B cell (primary cell): Measurements from ENCODE around the gene PLVAP. TPM values are rescaled to one million over a fixed set of nuclear protein-coding genes. Genes with fewer than 3 reads are reported as not detected.
A peak's percentile ranks its signal among the peaks of the same experiment; 100 is the strongest.

Experiments
- ATAC-seq: fragments of 200-7000 bp; cut with Tn5 transposase; one replicate; pipeline ENCODE4 v1.10.0; 2021; ENCODE audit warnings: low read depth, mild to moderate bottlenecking, moderate number of reproducible peaks, moderate library complexity
- CTCF ChIA-PET: fragments of 350-600 bp; sonication (Branson Sonifier 250); formaldehyde crosslinking; loops from one replicate; lab custom pipeline; 2021; ENCODE audit warnings: antibody characterized with exemption, inconsistent platforms; lab: Charles Lee
- POLR2A ChIA-PET: fragments of 350-600 bp; sonication (Branson Sonifier 250); formaldehyde crosslinking; loops from one replicate; lab custom pipeline; 2021; ENCODE audit warnings: antibody characterized with exemption; lab: Charles Lee
- DNase-seq: peaks from one replicate; pipeline ENCODE4 v3.0.0; 2013
- H2AFZ ChIP-seq: 2 replicates; pipeline ENCODE4 v1.6.1; 2012; ENCODE audit warnings: mild to moderate bottlenecking, low read depth, low read length; ENCODE audit not compliant: insufficient read depth, poor library complexity, severe bottlenecking
- H3K27ac ChIP-seq, 2 donors: 1 replicate in 1 of 2; 2 replicates in 1 of 2; pipeline ENCODE4 v1.5.1; 2012 to 2013; ENCODE audit warnings: low read length in 2 of 2, mild to moderate bottlenecking in 2 of 2, moderate library complexity in 1 of 2
- H3K27me3 ChIP-seq, 4 experiments: fragments of 200-600 bp in 1 of 4; sonication (generic) in 1 of 4; replicated peaks in 1 of 4; 1 replicate in 2 of 4; 2 replicates in 2 of 4; pipeline versions ENCODE4 v1.6.1 to v1.7.0; 2013 to 2016; ENCODE audit warnings: low read length in 3 of 4, mild to moderate bottlenecking in 2 of 4, mixed read lengths in 1 of 4, moderate library complexity in 1 of 4; ENCODE audit not compliant: insufficient read depth in 4 of 4, control insufficient read depth in 3 of 4; ENCODE audit errors: control extremely low read depth in 1 of 4
- H3K36me3 ChIP-seq, 2 experiments: replicated peaks in 1 of 2; 1 replicate in 1 of 2; 2 replicates in 1 of 2; pipeline versions ENCODE4 v1.6.1 to v1.7.1; 2013; ENCODE audit warnings: low read length in 1 of 2; ENCODE audit not compliant: insufficient read depth in 2 of 2, control insufficient read depth in 1 of 2; ENCODE audit errors: control extremely low read depth in 1 of 2, extremely low read depth in 1 of 2
- H3K4me1 ChIP-seq, 2 donors: fragments of 200-600 bp in 1 of 2; sonication (generic) in 1 of 2; 1 replicate in 1 of 2; 2 replicates in 1 of 2; pipeline versions ENCODE4 v1.5.1 to v1.6.1; 2013 to 2017; ENCODE audit warnings: low read length in 2 of 2; ENCODE audit not compliant: control insufficient read depth in 2 of 2, insufficient read depth in 2 of 2
- H3K4me2 ChIP-seq: replicated peaks from 2 replicates; pipeline ENCODE3; 2012; ENCODE audit warnings: mild to moderate bottlenecking, low read depth, low read length; ENCODE audit not compliant: poor library complexity, severe bottlenecking
- H3K4me3 ChIP-seq, 5 experiments: fragments of 200-600 bp in 1 of 5; sonication (generic) in 1 of 5; 1 replicate in 3 of 5; 2 replicates in 2 of 5; pipeline versions ENCODE4 v1.5.1 to v1.7.0; 2011 to 2016; ENCODE audit warnings: low read length in 4 of 5, mild to moderate bottlenecking in 4 of 5, low read depth in 2 of 5, control low read depth in 1 of 5, moderate library complexity in 1 of 5; ENCODE audit not compliant: insufficient read depth in 1 of 5; ENCODE audit errors: control extremely low read depth in 1 of 5, extremely low read depth in 1 of 5
- H3K79me2 ChIP-seq: fragments of 200-600 bp; sonication (generic); one replicate; pipeline ENCODE4 v1.6.0; 2016; ENCODE audit warnings: low read length; ENCODE audit not compliant: control insufficient read depth, insufficient read depth
- H3K9ac ChIP-seq: fragments of 200-600 bp; sonication (generic); 2 replicates; pipeline ENCODE4 v1.6.1; 2017; ENCODE audit warnings: mild to moderate bottlenecking, low read length, moderate library complexity
- H3K9me3 ChIP-seq, 3 donors: one replicate each; pipeline versions ENCODE4 v1.6.1 to v1.7.1; 2013; ENCODE audit warnings: low read length in 2 of 3; ENCODE audit not compliant: control insufficient read depth in 2 of 3, insufficient read depth in 1 of 3; ENCODE audit errors: control extremely low read depth in 1 of 3
- H4K20me1 ChIP-seq: 2 replicates; pipeline ENCODE4 v1.6.0; 2012; ENCODE audit warnings: mild to moderate bottlenecking, low read length; ENCODE audit not compliant: insufficient read depth, control insufficient read depth, poor library complexity, severe bottlenecking
- H3K27ac Mint-ChIP-seq: one replicate; pipeline ENCODE4 v1.8.0; 2021; ENCODE audit warnings: mixed read lengths
- H3K27me3 Mint-ChIP-seq: one replicate; pipeline ENCODE4 v1.8.0; 2021; ENCODE audit warnings: mixed read lengths
- H3K4me1 Mint-ChIP-seq: one replicate; pipeline ENCODE4 v1.8.0; 2021; ENCODE audit warnings: mixed read lengths
- H3K4me3 Mint-ChIP-seq: one replicate; pipeline ENCODE4 v1.8.0; 2021; ENCODE audit warnings: mixed read lengths
- H3K9me3 Mint-ChIP-seq: one replicate; pipeline ENCODE4 v1.8.0; 2022; ENCODE audit warnings: mixed read lengths; ENCODE audit not compliant: insufficient read depth
- EZH2 ChIP-seq: IDR thresholded peaks from 2 replicates; pipeline ENCODE4 v1.6.1; 2012; ENCODE audit warnings: borderline replicate concordance, low read depth, mild to moderate bottlenecking, moderate library complexity, low read length; ENCODE audit not compliant: insufficient read depth, poor library complexity, severe bottlenecking
- WGBS: methylation state at CpG from one replicate; pipeline ENCODE4 v1.1.5; 2013; ENCODE audit warnings: missing lambda C conversion rate; ENCODE audit not compliant: insufficient coverage; 5-methylcytosine and 5-hydroxymethylcytosine counted together
- intact Hi-C: fragments of 100-400 bp; cut with micrococcal nuclease; formaldehyde crosslinking; loops from one replicate; pipeline ENCODE4 v1.10.0; 2022
- polyA plus RNA-seq: library from polyadenylated mRNA; depleted of rRNA; stranded (reverse); fragments of >200 nt; gene quantifications from 2 replicates; pipeline ENCODE4 v1.2.3, GENCODE V29; 2012
- total RNA-seq, 2 donors: library from RNA; stranded (reverse); fragments of 120-200 nt in 1 of 2; gene quantifications; 1 replicate in 1 of 2; 2 replicates in 1 of 2; pipeline versions ENCODE4 v1.2.3 to v1.2.4, GENCODE V29; 2013 to 2022
- TF ChIP-seq, protein P1 (sequence below): fragments of 200-600 bp; IDR thresholded peaks from one replicate; pipeline ENCODE4 v1.8.0; 2022; ENCODE audit warnings: antibody characterized with exemption, mild to moderate bottlenecking

PLVAP gene
- total and polyA plus RNA-seq, 2 donors (not counting 1 experiment from before 2014, with no cell fraction given): 0.06 TPM; not detected in 1

DNA sequence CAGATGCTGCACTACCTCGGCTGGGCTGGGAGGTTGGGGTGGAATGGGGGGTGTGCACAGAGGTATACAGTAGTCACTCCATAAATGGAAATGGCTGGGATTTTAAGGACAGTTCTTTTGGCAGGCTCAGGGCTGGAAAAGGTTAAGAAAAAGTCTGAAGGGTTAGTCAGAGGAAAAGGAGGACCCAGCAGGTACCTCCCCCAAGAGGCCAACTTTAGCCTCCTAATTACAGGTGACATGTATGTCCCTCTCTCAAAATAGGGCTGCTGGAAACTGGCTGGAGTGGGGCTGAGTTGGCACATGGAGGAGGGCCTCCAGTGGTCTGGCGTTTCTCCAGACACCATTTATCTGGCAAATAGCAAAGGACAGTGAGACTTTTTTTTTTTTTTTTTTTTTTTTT is 15.9 kb upstream of the PLVAP start:
- Histone ChIP-seq H4K20me1 (no peaks in the 10 kb centered on the region), H3K27ac (no peak overlapping the region), H2AFZ (no peak overlapping the region), H3K79me2 (no peaks in the 10 kb centered on the region), H3K4me1 (peaks cover 23 to 27% of the 10 kb centered on the region in 2 donors), H3K9ac (no peak overlapping the region), H3K36me3 (peaks cover 0 to 5% of the 10 kb centered on the region in 2 experiments), H3K4me3 (no peak overlapping the region), H3K27me3 (peaks cover 0 to 19% (median 9%) of the 10 kb centered on the region in 4 experiments), H3K4me2 (no peak overlapping the region), H3K9me3 (peaks cover 0 to 14% (median 0%) of the 10 kb centered on the region in 3 donors)
- WGBS: 86% methylated on average over 1 of the region's 2 CpGs
- H3K4me3 Mint-ChIP-seq: peak overlapping the region; percentile 16
- H3K4me1 Mint-ChIP-seq: peaks cover 21% of the 10 kb centered on the region
- DNase-seq (no peak), ATAC-seq (no peak)
- peaks cover 3% of the 10 kb centered on the region for H3K9me3 Mint-ChIP-seq
- no peak overlapping the region for H3K27ac Mint-ChIP-seq
- no peaks in the 10 kb centered on the region for H3K27me3 Mint-ChIP-seq
- CTCF ChIA-PET: no interaction called here
- POLR2A ChIA-PET: interaction anchor here (0.7 kb wide), 1 partner anchor 65 kb away, joined by 4 read pairs; no protein-coding TSS in a partner anchor
- intact Hi-C loops: no loop called here
- TF ChIP-seq EZH2: no peak

DNA sequence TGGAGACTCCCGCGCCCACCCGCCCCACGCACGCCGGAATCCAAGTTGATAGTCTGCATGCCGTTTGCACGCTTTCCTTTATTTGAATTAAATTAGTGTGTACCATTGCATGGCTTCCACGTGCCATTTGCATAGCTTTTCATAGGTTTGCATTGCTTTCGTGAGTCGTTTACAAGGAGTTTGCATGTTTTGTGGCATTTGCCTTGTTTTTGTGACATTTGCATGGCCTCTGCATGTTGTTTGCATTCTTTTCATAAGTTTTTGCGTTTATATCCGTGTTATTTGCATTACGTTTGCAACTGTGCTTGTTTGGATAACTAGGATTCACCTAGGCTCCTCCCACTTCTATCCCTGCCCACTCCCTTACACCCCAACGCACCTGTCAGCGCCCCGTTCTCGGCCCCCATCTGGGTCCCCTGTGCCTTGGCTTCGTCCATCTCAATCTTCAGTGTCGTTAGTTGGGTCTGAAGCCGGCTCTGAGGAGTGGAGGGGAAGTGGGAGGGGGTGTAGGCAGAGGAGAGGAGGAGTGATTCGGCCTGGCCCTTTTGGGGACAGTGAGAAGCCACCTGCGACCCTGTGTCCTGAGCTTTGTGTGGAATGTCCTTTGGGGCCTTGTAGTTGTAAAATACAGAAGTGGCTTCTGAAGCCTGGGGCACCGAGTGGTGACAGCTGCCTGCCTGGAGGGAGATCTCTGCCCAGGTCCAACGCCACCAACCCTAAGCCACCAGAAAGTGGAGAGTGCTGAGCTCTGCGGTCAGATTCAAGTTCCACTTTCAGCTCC is 14.4 kb upstream of the PLVAP start:
- Histone ChIP-seq H3K4me1 (peaks cover 23 to 27% of the 10 kb centered on the region in 2 donors), H3K27ac (no peak overlapping the region), H3K27me3 (peaks cover 0 to 19% (median 9%) of the 10 kb centered on the region in 4 experiments), H3K9me3 (peaks cover 0 to 14% (median 0%) of the 10 kb centered on the region in 3 donors), H3K9ac (peak overlapping the region; percentile 68), H2AFZ (peak overlapping the region; percentile 11), H3K4me2 (peak overlapping the region; percentile 99), H3K36me3 (no peaks in the 10 kb centered on the region), H4K20me1 (no peaks in the 10 kb centered on the region), H3K4me3 (peak overlapping the region; percentile 28 to 66 (median 45)), H3K79me2 (no peaks in the 10 kb centered on the region)
- Mint-ChIP-seq H3K4me3 (peak overlapping the region; percentile 91), H3K27ac (peak overlapping the region; percentile 37), H3K4me1 (peaks cover 21% of the 10 kb centered on the region), H3K9me3 (peaks cover 3% of the 10 kb centered on the region), H3K27me3 (no peaks in the 10 kb centered on the region)
- no peak for DNase-seq
- TF ChIP-seq, protein P1, sequence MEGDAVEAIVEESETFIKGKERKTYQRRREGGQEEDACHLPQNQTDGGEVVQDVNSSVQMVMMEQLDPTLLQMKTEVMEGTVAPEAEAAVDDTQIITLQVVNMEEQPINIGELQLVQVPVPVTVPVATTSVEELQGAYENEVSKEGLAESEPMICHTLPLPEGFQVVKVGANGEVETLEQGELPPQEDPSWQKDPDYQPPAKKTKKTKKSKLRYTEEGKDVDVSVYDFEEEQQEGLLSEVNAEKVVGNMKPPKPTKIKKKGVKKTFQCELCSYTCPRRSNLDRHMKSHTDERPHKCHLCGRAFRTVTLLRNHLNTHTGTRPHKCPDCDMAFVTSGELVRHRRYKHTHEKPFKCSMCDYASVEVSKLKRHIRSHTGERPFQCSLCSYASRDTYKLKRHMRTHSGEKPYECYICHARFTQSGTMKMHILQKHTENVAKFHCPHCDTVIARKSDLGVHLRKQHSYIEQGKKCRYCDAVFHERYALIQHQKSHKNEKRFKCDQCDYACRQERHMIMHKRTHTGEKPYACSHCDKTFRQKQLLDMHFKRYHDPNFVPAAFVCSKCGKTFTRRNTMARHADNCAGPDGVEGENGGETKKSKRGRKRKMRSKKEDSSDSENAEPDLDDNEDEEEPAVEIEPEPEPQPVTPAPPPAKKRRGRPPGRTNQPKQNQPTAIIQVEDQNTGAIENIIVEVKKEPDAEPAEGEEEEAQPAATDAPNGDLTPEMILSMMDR: peak; percentile 26
- TF ChIP-seq EZH2: no peak
- intact Hi-C loops: loop anchor here (1.0 kb wide), 4 partner anchors 14 to 78 kb away; partner anchors contain the start of gene BST2
- no peak for ATAC-seq
- ChIA-PET POLR2A (interaction anchor here (0.7 to 1.6 kb wide), 2 partner anchors 14 to 20 kb away, joined by 4 read pairs; partner anchors contain the start of gene BST2), CTCF (interaction anchor here (0.6 to 1.6 kb wide), 6 partner anchors 14 to 131 kb away, joined by 3 to 10 read pairs (median 4); partner anchors contain the start of genes ANO8 and BST2)
- WGBS: 3% methylated on average over 18 of the region's 26 CpGs
